H9 (cell line): Measurements from ENCODE around the gene PSMB8. TPM values are rescaled to one million over a fixed set of nuclear protein-coding genes. Genes with fewer than 3 reads are reported as not detected.

Source experiments
- DNase-seq: peaks from one replicate; pipeline ENCODE4 v3.0.0-alpha.2; 2017
- H2AFZ ChIP-seq: one replicate; pipeline ENCODE4 v1.6.1; 2013; ENCODE audit warnings: mild to moderate bottlenecking, low read length, control low read depth, moderate library complexity
- H2AK5ac ChIP-seq: 2 replicates; pipeline ENCODE4 v1.6.1; 2013; ENCODE audit warnings: low read length, control low read depth, mixed read lengths; ENCODE audit not compliant: insufficient read length
- H2BK120ac ChIP-seq: one replicate; pipeline ENCODE4 v1.6.1; 2013; ENCODE audit warnings: low read depth, mild to moderate bottlenecking, low read length, control low read depth, inconsistent platforms; ENCODE audit not compliant: poor library complexity, severe bottlenecking
- H2BK12ac ChIP-seq: 2 replicates; pipeline ENCODE4 v1.6.1; 2013; ENCODE audit warnings: low read length, control low read depth, mixed read lengths, low read depth; ENCODE audit not compliant: insufficient read length
- H2BK15ac ChIP-seq: 2 replicates; pipeline ENCODE4 v1.6.1; 2013; ENCODE audit warnings: low read depth, low read length, control low read depth
- H2BK20ac ChIP-seq: one replicate; pipeline ENCODE4 v1.6.1; 2013; ENCODE audit warnings: low read depth, mild to moderate bottlenecking, low read length, control low read depth, inconsistent platforms; ENCODE audit not compliant: poor library complexity, severe bottlenecking
- H2BK5ac ChIP-seq: 2 replicates; pipeline ENCODE4 v1.6.1; 2013; ENCODE audit warnings: low read length, control low read depth, mixed read lengths; ENCODE audit not compliant: insufficient read length
- H3K14ac ChIP-seq: 2 replicates; pipeline ENCODE4 v1.6.1; 2013; ENCODE audit warnings: low read length, control low read depth; ENCODE audit not compliant: insufficient read depth
- H3K18ac ChIP-seq: 2 replicates; pipeline ENCODE4 v1.6.1; 2013; ENCODE audit warnings: low read depth, mild to moderate bottlenecking, mixed read lengths, low read length, control low read depth; ENCODE audit not compliant: insufficient read length
- H3K23ac ChIP-seq: 2 replicates; pipeline ENCODE4 v1.6.1; 2013; ENCODE audit warnings: low read length, control low read depth, mixed read lengths, low read depth; ENCODE audit not compliant: insufficient read length
- H3K23me2 ChIP-seq: 2 replicates; pipeline ENCODE4 v1.6.1; 2013; ENCODE audit warnings: low read depth, mild to moderate bottlenecking, mixed read lengths, low read length, control low read depth; ENCODE audit not compliant: insufficient read length, poor library complexity, severe bottlenecking
- H3K27ac ChIP-seq: 2 replicates; pipeline ENCODE4 v1.5.1; 2013; ENCODE audit warnings: low read length, control low read depth, mixed read lengths, low read depth; ENCODE audit not compliant: insufficient read length
- H3K27me3 ChIP-seq: 2 replicates; pipeline ENCODE4 v1.6.1; 2013; ENCODE audit warnings: low read length, control low read depth, inconsistent platforms; ENCODE audit not compliant: insufficient read depth
- H3K4ac ChIP-seq: 2 replicates; pipeline ENCODE4 v1.6.1; 2013; ENCODE audit warnings: low read depth, mild to moderate bottlenecking, control low read depth, inconsistent platforms, low read length, moderate library complexity
- H3K4me1 ChIP-seq: 2 replicates; pipeline ENCODE4 v1.6.1; 2013; ENCODE audit warnings: low read length, control low read depth, inconsistent platforms; ENCODE audit not compliant: insufficient read depth
- H3K4me2 ChIP-seq: 2 replicates; pipeline ENCODE4 v1.6.1; 2013; ENCODE audit warnings: low read length, control low read depth, mixed read lengths; ENCODE audit not compliant: insufficient read length, insufficient read depth
- H3K56ac ChIP-seq: 2 replicates; pipeline ENCODE4 v1.6.1; 2013; ENCODE audit warnings: low read depth, mild to moderate bottlenecking, mixed read lengths, low read length, control low read depth; ENCODE audit not compliant: insufficient read length
- H3K79me1 ChIP-seq: 2 replicates; pipeline ENCODE4 v1.6.1; 2013; ENCODE audit warnings: low read depth, mild to moderate bottlenecking, moderate library complexity, low read length, control low read depth, inconsistent platforms; ENCODE audit not compliant: insufficient read depth, poor library complexity, severe bottlenecking
- H3K79me2 ChIP-seq: 2 replicates; pipeline ENCODE4 v1.6.1; 2013; ENCODE audit warnings: low read length, control low read depth, inconsistent platforms; ENCODE audit not compliant: insufficient read depth
- H3K9ac ChIP-seq: 2 replicates; pipeline ENCODE4 v1.6.1; 2013; ENCODE audit warnings: low read length, control low read depth, mixed read lengths; ENCODE audit not compliant: insufficient read length; ENCODE audit errors: extremely low read depth
- H3K9me3 ChIP-seq: one replicate; pipeline ENCODE4 v1.6.1; 2013; ENCODE audit warnings: low read depth, low read length, inconsistent platforms; ENCODE audit not compliant: control insufficient read depth
- H3T11ph ChIP-seq: one replicate; pipeline ENCODE4 v1.6.1; 2013; ENCODE audit warnings: mild to moderate bottlenecking, low read length, control low read depth, inconsistent platforms
- H4K20me1 ChIP-seq: one replicate; pipeline ENCODE4 v1.6.1; 2013; ENCODE audit not compliant: control insufficient read depth, insufficient read length, insufficient read depth
- H4K5ac ChIP-seq: 2 replicates; pipeline ENCODE4 v1.6.1; 2013; ENCODE audit warnings: low read depth, mild to moderate bottlenecking, mixed read lengths, low read length, control low read depth; ENCODE audit not compliant: insufficient read length
- H4K8ac ChIP-seq: replicated peaks from 2 replicates; pipeline ENCODE4 v1.6.1; 2013; ENCODE audit warnings: low read length, control low read depth, mixed read lengths, low read depth; ENCODE audit not compliant: insufficient read length
- H4K91ac ChIP-seq: 2 replicates; pipeline ENCODE4 v1.6.1; 2013; ENCODE audit warnings: low read depth, mild to moderate bottlenecking, moderate library complexity, mixed read lengths, low read length, control low read depth; ENCODE audit not compliant: insufficient read length
- H3K27ac Mint-ChIP-seq, 3 experiments: 2 replicates in 2 of 3; 3 replicates in 1 of 3; pipeline ENCODE4 v1.8.0; 2020 to 2021; ENCODE audit warnings: mixed read lengths in 3 of 3, mild to moderate bottlenecking in 1 of 3, moderate library complexity in 1 of 3
- H3K27me3 Mint-ChIP-seq: 2 replicates; pipeline ENCODE4 v1.8.0; 2021; ENCODE audit warnings: low read depth, mild to moderate bottlenecking, moderate library complexity, mixed read lengths
- H3K36me3 Mint-ChIP-seq, 3 experiments: 2 replicates in 2 of 3; 3 replicates in 1 of 3; pipeline ENCODE4 v1.8.0; 2020 to 2021; ENCODE audit warnings: low read depth in 3 of 3, mixed read lengths in 3 of 3; ENCODE audit not compliant: insufficient read depth in 1 of 3
- H3K4me1 Mint-ChIP-seq, 2 experiments: 2 replicates each; pipeline ENCODE4 v1.8.0; 2020; ENCODE audit warnings: mixed read lengths in 2 of 2
- H3K4me3 Mint-ChIP-seq, 2 experiments: 2 replicates in 1 of 2; 3 replicates in 1 of 2; pipeline ENCODE4 v1.8.0; 2020 to 2021; ENCODE audit warnings: mild to moderate bottlenecking in 2 of 2, mixed read lengths in 2 of 2, moderate library complexity in 1 of 2
- H3K9me3 Mint-ChIP-seq, 2 experiments: 2 replicates in 1 of 2; 3 replicates in 1 of 2; pipeline ENCODE4 v1.8.0; 2020; ENCODE audit warnings: mild to moderate bottlenecking in 2 of 2, mixed read lengths in 2 of 2, moderate library complexity in 1 of 2
- CTCF ChIP-seq: fragments of 200-600 bp; sonication (generic); conservative IDR thresholded peaks from 3 replicates; pipeline ENCODE4 v1.8.0; 2021; ENCODE audit warnings: antibody characterized with exemption, mild to moderate bottlenecking
- WGBS: extraction: QIAGEN DNeasy Blood & Tissue Kit; methylation state at CpG from one replicate; pipeline ENCODE4 v1.1.7; 2013; ENCODE audit warnings: missing lambda C conversion rate, low lambda C conversion rate, mixed read lengths; ENCODE audit not compliant: insufficient read length; ENCODE audit errors: extremely low coverage; 5-methylcytosine and 5-hydroxymethylcytosine counted together
- long read RNA-seq: library from polyadenylated mRNA; unstranded; transcript quantifications from one replicate; pipeline ENCODE4 v2.0.0, GENCODE V29; 2020
- total RNA-seq: library from RNA; stranded (reverse); gene quantifications from 2 replicates; pipeline ENCODE4 v1.2.1, GENCODE V29; 2021

The PSMB8 gene
- total RNA-seq = 17.6 and 19.1 TPM in 2 replicates
- long read RNA-seq, transcript PSMB8-202 (6 exons, 1,124 nt) = major isoform, 48 of 74 reads
- long read RNA-seq, transcript PSMB8-201 (6 exons, 1,351 nt) = minor isoform, 19 of 74 reads
- long read RNA-seq, partial matches to known transcripts = 3 of 74 reads
- long read RNA-seq, other reads (novel, unspliced or antisense) = 4 of 74 reads

GRCh38 chr6:32843979-32844838 lies at the start of gene PSMB8:
Gene PSMB8 (minus strand): TSS chr6:32844047. CDS start chr6:32843996, 51 bp downstream.
- peak within 1 kb of the TSS; percentile 94 for H3K18ac ChIP-seq
- no peak within 1 kb of the TSS for H3K56ac ChIP-seq
- no peak within 1 kb of the TSS for H3T11ph ChIP-seq
- no peaks in the 10 kb centered on the region for H3K79me1 ChIP-seq
- H2BK5ac ChIP-seq = no peak within 1 kb of the TSS
- H3K27me3 ChIP-seq = no peaks in the 10 kb centered on the region
- peak within 1 kb of the TSS in 1 of 3 experiments; percentile 86; a peak in 3 of 7 replicates for H3K27ac Mint-ChIP-seq
- H3K4me1 ChIP-seq = peaks cover 2% of the 10 kb centered on the region; the same call in 1 of the 2 replicates
- H3K79me2 ChIP-seq = no peaks in the 10 kb centered on the region
- no peak within 1 kb of the TSS for H3K4ac ChIP-seq
- H3K4me3 Mint-ChIP-seq = peak within 1 kb of the TSS; percentile 87 to 92
- no peak within 1 kb of the TSS for H2AK5ac ChIP-seq
- H3K36me3 Mint-ChIP-seq = peaks cover 0 to 46% (median 12%) of the 10 kb centered on the region in 3 experiments; a peak in 5 of 7 replicates
- peak; percentile 21; the same call in 1 of the 3 replicates for TF ChIP-seq CTCF
- H3K23ac ChIP-seq = no peak within 1 kb of the TSS
- H3K4me1 Mint-ChIP-seq = peaks cover 3% of the 10 kb centered on the region in 2 experiments
- no peak within 1 kb of the TSS for H4K8ac ChIP-seq
- H2BK15ac ChIP-seq = no peak within 1 kb of the TSS
- peak; percentile 98 for DNase-seq
- no peak within 1 kb of the TSS for H4K91ac ChIP-seq
- H3K9me3 ChIP-seq = no peaks in the 10 kb centered on the region
- H3K9me3 Mint-ChIP-seq = no peaks in the 10 kb centered on the region
- no CpG with 5 or more reads among the region's 40 CpGs for WGBS
- no peak within 1 kb of the TSS for H3K27ac ChIP-seq
- H4K5ac ChIP-seq = no peak within 1 kb of the TSS
- H2BK20ac ChIP-seq = no peak within 1 kb of the TSS
- H3K27me3 Mint-ChIP-seq = peaks cover 26% of the 10 kb centered on the region
- H2BK120ac ChIP-seq = no peak within 1 kb of the TSS
- no peak within 1 kb of the TSS for H2BK12ac ChIP-seq
- H3K14ac ChIP-seq = peak within 1 kb of the TSS; percentile 90; the same call in 1 of the 2 replicates
- H3K9ac ChIP-seq = peak within 1 kb of the TSS; percentile 35
- H4K20me1 ChIP-seq = no peaks in the 10 kb centered on the region
- peaks cover 11% of the 10 kb centered on the region for H3K23me2 ChIP-seq
- H3K4me2 ChIP-seq = peak within 1 kb of the TSS; percentile 63
- H2AFZ ChIP-seq = peak within 1 kb of the TSS; percentile 59
